ENCODE measurements around the gene REXO1. TPM values are rescaled to one million over a fixed set of nuclear protein-coding genes. Genes with fewer than 3 reads are reported as not detected.

The REXO1 gene
- polyA plus RNA-seq, 3 donors, result 29.2 to 35.8 (median 30.0) TPM

GRCh38 chr19:1851654-1852580 is 3.6 kb upstream of the REXO1 start:
- DNase-seq, result no peak

GRCh38 chr19:1850809-1851653 is 2.7 kb upstream of the REXO1 start:
- no peak for DNase-seq

DNA sequence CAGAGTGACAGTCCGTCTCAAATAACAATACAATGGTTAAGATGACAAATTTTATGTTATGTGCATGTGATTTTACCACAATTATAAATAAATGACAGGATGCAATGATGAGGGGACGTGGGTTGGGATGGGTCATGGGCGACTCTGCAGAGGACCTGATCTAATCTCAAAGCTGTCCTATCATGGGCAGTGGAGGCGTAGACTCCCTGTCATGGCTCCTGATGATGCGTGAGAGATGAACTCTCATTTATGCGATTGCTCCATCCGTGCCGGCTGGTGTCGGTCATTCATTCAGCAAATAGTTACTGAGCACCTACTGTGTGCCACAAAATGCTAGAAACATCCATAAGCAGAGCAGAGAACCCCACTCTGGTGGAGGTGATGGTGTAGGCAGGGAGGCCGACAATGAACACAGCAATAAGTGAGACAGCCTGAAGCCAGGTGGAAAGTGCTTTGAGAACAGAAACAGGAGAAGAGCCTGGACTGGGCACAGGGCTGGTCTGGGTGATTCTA is 1.7 kb upstream of the REXO1 start:
- no peak for DNase-seq

DNA sequence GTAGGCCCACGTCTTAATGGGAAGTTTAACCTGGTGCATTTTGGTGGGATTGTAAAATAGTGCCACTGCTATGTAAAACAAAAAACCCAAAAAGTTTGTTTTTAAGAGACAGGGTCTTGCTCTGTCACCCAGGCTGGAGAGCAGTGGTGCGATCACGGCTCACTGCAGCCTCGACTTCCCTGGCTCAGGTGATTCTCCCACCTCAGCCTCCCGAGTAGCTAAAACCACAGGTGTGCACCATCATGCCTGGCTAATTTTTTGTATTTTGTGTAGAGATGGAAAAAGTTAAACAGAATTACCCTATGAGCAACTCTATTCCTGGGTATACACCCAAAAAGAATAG is 820 bp upstream of the REXO1 start:
- no peak for DNase-seq

- DNase-seq, result no peak
Measured at GRCh38 chr19:1847684-1848398, 442 bp downstream of the REXO1 start.

- DNase-seq, result no peak
Measured at GRCh38 chr19:1847348-1847683, 967 bp downstream of the REXO1 start.

DNA sequence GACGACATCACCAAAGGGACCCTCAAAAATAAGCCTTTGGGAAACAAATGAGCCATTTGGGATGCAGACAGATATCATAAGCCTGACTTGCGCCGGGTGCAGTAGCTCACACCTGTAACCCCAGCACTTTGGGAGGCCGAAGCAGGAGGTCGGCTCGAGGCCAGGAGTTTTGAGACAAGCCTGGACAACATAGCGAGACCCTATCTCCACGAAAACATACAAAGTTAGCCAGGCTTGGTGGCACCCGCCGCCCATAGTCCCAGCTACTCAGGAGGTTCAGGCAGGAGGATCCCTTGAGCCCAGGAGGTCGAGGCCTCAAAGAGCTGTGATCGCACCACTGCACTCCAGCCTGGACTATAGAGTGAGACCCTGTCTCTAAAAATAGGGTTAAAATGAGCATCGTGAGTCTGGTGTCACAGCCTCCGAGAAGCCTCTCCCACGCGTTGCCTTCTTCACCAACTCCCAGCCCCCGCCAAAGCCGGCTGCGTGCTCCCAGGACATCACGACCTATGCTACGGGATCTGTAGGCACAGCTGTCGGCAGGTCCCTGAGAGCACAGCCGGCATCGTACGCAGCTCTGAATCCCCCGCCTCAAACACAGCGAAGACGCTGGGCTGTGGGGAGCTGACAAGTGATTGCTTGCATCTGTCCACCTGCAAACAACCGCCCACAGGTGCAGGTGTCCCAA is 1.6 kb downstream of the REXO1 start:
- DNase-seq, result no peak

DNA sequence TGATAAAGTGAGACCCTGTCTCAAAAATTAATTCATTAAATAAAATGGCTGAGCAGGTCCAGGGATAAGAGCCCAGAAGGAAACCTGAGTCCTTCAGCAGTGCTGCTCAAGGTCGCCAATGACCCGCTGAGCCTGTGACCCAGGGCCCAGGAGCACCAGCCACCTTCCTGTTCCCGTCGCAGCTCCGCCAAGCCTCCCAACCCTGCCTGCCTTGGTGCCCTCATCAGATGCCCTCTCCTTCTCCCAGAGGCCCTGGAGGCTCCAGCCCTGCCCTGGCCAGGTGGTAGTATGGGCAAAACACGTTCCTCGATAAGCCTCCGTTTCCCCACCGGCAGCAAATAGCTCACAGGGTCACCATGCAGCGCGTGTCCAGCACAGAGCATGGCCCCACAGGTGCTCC is 2.6 kb downstream of the REXO1 start:
- no peak for DNase-seq

GRCh38 chr19:1845125-1845515 is 3.2 kb downstream of the REXO1 start:
- no peak for DNase-seq

GRCh38 chr19:1844513-1845124 is 3.7 kb downstream of the REXO1 start:
- DNase-seq, result no peak

DNA sequence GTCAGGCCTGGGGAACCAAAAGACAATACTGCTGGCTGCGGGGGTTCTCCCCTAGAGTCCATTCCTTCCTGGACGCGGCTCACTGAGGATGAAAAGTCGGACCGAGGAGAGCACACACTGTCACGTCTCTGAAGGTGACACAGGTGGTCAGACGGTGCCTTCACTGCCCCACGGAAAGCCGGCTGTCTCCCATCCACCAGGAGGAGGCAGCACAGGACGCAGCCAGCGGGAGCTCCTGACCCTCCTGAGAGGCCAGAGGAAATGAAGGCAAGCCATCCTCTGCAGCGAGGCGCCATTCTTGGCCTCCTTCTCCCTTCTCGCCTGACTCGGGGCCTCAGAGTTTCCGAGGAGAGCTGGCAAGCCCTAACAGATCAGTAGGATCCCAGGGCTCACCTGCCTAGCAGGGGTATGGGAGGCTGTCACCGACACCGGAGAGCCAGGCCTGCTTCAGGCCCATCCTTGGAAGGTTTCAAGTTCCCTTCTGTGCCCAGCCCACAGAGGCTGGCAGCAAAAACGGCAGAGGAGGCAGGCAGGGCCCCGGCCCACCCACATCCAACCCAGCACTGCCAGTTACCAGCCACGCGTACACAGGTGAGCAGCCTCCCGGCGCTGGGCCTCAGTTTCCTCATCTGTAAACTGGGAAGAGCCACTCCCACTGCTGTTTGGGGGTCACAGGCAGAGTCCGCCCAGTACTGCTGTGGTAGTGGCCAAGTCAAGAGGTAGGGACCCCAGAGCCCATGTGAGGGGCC is 4.5 kb downstream of the REXO1 start:
- no peak for DNase-seq

GRCh38 chr19:1843116-1843515 is 5.2 kb downstream of the REXO1 start:
- no peak for DNase-seq

DNA sequence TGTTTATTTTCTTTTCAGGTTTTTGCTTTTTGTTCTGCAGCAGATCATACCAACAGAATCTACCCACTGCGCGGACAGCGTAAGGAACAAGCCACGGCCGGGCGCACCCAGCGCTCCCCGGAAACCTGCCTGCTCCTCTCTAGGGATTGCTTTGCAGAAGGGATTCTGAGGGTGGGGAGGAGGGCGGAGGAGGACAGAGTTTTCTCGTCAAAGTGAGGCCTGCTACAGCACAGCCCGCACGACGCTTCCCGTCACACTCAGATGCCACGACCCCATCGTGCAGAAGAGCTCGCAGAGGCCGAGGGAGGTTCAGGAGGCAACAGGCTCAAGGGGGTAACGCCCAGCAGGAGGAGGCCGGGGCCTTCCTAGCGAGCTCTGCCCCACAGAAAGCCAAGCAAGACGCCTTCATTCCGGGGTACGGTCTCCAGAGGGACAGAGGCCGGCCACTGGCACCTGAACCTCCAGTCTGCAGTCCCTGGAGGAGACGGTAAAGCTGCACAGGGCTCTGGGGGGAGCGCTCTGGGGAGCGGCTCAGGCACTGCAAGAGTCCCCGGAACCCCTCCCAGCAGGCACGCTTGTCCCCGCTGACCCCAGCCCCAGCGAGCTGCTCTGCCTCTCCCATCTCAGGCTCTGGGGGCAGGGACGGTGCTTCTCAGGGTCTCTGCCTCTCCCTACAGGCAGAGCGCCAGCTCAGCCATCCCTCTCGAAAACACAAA is 6.9 kb downstream of the REXO1 start:
- no peak for DNase-seq

DNA sequence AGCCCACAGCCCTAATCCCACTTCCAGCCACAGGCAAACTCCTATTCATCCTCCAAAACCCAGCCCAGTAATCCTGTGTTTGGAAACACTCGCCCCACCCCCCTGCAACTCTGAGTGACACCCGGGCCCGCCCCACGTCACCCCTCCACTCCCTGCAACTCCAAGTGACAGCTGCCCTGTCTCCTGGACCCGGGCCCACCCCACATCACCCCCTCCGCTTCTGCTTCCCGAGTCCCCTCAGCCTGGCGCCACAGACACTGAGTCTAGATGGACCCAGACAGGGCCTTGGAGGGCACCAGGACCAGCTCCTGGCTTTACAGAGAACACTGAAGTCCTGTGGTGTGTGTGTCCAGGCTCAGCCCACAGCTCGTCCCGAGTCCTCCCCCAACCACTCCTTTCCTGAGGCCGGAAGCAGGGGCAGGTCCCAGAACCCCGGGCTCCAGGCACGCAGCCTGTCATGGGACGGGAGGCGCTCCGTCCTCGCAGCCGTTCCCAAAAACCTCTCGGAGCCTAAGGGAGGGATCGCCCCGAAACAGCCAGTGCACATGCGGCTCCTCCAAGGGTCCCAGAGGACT is 7.7 kb downstream of the REXO1 start:
- DNase-seq, result no peak

GRCh38 chr19:1839658-1840540 is 8.4 kb downstream of the REXO1 start:
- no peak for DNase-seq

- DNase-seq, result no peak
Measured at GRCh38 chr19:1837625-1838105, 10.6 kb downstream of the REXO1 start.

- DNase-seq, result no peak
Measured at GRCh38 chr19:1837222-1837565, 11.1 kb downstream of the REXO1 start.

Data from renal pelvis (tissue), 4 donors.